Progenitor cell of endocrine pancreas (in vitro differentiated cells): Measurements from ENCODE around the gene PCDHA3. TPM values are rescaled to one million over a fixed set of nuclear protein-coding genes. Genes with fewer than 3 reads are reported as not detected.
"Not testable (repeated sequence)": the region's sequence is repeated elsewhere in the genome, so short reads cannot be mapped to it uniquely, and the experiment has no call there.

Experiments used
- DNase-seq: peaks from one replicate; pipeline ENCODE4 v3.0.0; 2021; ENCODE audit warnings: low spot score; ENCODE audit not compliant: unreplicated experiment
- H3K27ac Mint-ChIP-seq: 2 replicates; pipeline ENCODE4 v1.8.0; 2021; ENCODE audit warnings: mild to moderate bottlenecking, moderate library complexity, mixed read lengths
- H3K27me3 Mint-ChIP-seq: 2 replicates; pipeline ENCODE4 v1.8.0; 2021; ENCODE audit warnings: mixed read lengths
- H3K36me3 Mint-ChIP-seq: 2 replicates; pipeline ENCODE4 v1.8.0; 2022; ENCODE audit warnings: mixed read lengths; ENCODE audit not compliant: insufficient read depth
- H3K4me1 Mint-ChIP-seq: 2 replicates; pipeline ENCODE4 v1.8.0; 2021; ENCODE audit warnings: low read depth, mixed read lengths
- H3K4me3 Mint-ChIP-seq: 2 replicates; pipeline ENCODE4 v1.8.0; 2021; ENCODE audit warnings: low read depth, mild to moderate bottlenecking, moderate library complexity, mixed read lengths
- H3K9me3 Mint-ChIP-seq: 2 replicates; pipeline ENCODE4 v1.8.0; 2021; ENCODE audit warnings: low read depth, mixed read lengths
- total RNA-seq: library from RNA; stranded (reverse); gene quantifications from 2 replicates; pipeline ENCODE4 v1.2.1, GENCODE V29; 2021
- TF ChIP-seq, protein P1 (sequence below): fragments of 200-600 bp; sonication (generic); IDR thresholded peaks from one replicate; pipeline ENCODE4 v1.5.0; 2021; ENCODE audit warnings: antibody characterized with exemption, mild to moderate bottlenecking; ENCODE audit not compliant: unreplicated experiment

PCDHA3 gene
- total RNA-seq, 1 donor from 2014 or later = 1.5 TPM

- Mint-ChIP-seq H3K4me1 (no peaks in the 10 kb centered on the region), H3K36me3 (peaks cover 4% of the 10 kb centered on the region), H3K27me3 (no peaks in the 10 kb centered on the region), H3K4me3 (no peak within 1 kb of the TSS), H3K9me3 (peaks cover 37% of the 10 kb centered on the region), H3K27ac (no peak within 1 kb of the TSS)
- DNase-seq = no peak
- TF ChIP-seq, protein P1, sequence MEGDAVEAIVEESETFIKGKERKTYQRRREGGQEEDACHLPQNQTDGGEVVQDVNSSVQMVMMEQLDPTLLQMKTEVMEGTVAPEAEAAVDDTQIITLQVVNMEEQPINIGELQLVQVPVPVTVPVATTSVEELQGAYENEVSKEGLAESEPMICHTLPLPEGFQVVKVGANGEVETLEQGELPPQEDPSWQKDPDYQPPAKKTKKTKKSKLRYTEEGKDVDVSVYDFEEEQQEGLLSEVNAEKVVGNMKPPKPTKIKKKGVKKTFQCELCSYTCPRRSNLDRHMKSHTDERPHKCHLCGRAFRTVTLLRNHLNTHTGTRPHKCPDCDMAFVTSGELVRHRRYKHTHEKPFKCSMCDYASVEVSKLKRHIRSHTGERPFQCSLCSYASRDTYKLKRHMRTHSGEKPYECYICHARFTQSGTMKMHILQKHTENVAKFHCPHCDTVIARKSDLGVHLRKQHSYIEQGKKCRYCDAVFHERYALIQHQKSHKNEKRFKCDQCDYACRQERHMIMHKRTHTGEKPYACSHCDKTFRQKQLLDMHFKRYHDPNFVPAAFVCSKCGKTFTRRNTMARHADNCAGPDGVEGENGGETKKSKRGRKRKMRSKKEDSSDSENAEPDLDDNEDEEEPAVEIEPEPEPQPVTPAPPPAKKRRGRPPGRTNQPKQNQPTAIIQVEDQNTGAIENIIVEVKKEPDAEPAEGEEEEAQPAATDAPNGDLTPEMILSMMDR = no peak
These were observed 14.8 kb upstream of the PCDHA3 start, which contains the start of gene PCDHA1 for GRCh38 chr5:140785905-140786686. TSS of gene PCDHA1 (plus strand) at chr5:140786140.

GRCh38 chr5:140787422-140787821 is 13.4 kb upstream of the PCDHA3 start:
- not testable (repeated sequence) for H3K27ac Mint-ChIP-seq, H3K4me3 Mint-ChIP-seq, DNase-seq, H3K27me3 Mint-ChIP-seq, H3K36me3 Mint-ChIP-seq, H3K4me1 Mint-ChIP-seq
- H3K9me3 Mint-ChIP-seq = peaks cover 34% of the 10 kb centered on the region

GRCh38 chr5:140787849-140788504 is 12.9 kb upstream of the PCDHA3 start:
- H3K36me3 Mint-ChIP-seq, DNase-seq, H3K27ac Mint-ChIP-seq, H3K4me3 Mint-ChIP-seq, H3K27me3 Mint-ChIP-seq, H3K4me1 Mint-ChIP-seq: not testable (repeated sequence)
- peaks cover 29% of the 10 kb centered on the region for H3K9me3 Mint-ChIP-seq

- TF ChIP-seq, protein P1 = no peak
- Mint-ChIP-seq H3K27ac (no peak overlapping the region), H3K27me3 (no peaks in the 10 kb centered on the region), H3K36me3 (peaks cover 14% of the 10 kb centered on the region), H3K9me3 (peaks cover 21% of the 10 kb centered on the region), H3K4me3 (no peak overlapping the region), H3K4me1 (no peaks in the 10 kb centered on the region)
- no peak for DNase-seq
These were observed 9.8 kb upstream of the PCDHA3 start for GRCh38 chr5:140791089-140791488.

- H3K27ac Mint-ChIP-seq = peak within 1 kb of the TSS; percentile 88
- TF ChIP-seq, protein P1 = peak; percentile 48
- peak within 1 kb of the TSS; percentile 80 for H3K4me3 Mint-ChIP-seq
- H3K4me1 Mint-ChIP-seq = no peaks in the 10 kb centered on the region
- no peaks in the 10 kb centered on the region for H3K27me3 Mint-ChIP-seq
- no peak for DNase-seq
- H3K36me3 Mint-ChIP-seq = peaks cover 24% of the 10 kb centered on the region
- H3K9me3 Mint-ChIP-seq = peaks cover 20% of the 10 kb centered on the region
These were observed 6.1 kb upstream of the PCDHA3 start, which contains the start of gene PCDHA2 for GRCh38 chr5:140794595-140795258. TSS of gene PCDHA2 (plus strand) at chr5:140794852.

DNA sequence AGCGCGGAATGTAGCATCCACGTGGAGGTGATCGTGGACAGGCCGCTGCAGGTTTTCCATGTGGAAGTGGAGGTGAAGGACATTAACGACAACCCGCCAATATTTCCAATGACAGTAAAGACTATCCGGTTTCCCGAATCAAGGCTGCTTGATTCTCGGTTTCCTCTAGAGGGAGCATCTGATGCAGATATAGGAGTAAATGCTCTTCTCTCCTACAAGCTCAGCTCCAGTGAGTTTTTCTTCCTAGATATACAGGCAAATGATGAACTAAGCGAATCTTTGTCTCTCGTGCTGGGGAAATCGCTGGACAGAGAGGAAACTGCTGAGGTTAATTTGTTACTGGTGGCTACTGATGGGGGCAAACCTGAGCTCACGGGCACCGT is 5.6 kb upstream of the PCDHA3 start:
- H3K4me1 Mint-ChIP-seq = no peaks in the 10 kb centered on the region
- TF ChIP-seq, protein P1 = peak; percentile 29
- H3K27ac Mint-ChIP-seq = peak overlapping the region; percentile 88
- H3K9me3 Mint-ChIP-seq = peaks cover 24% of the 10 kb centered on the region
- DNase-seq = no peak
- no peaks in the 10 kb centered on the region for H3K27me3 Mint-ChIP-seq
- peaks cover 27% of the 10 kb centered on the region for H3K36me3 Mint-ChIP-seq
- H3K4me3 Mint-ChIP-seq = peak overlapping the region; percentile 80

DNA sequence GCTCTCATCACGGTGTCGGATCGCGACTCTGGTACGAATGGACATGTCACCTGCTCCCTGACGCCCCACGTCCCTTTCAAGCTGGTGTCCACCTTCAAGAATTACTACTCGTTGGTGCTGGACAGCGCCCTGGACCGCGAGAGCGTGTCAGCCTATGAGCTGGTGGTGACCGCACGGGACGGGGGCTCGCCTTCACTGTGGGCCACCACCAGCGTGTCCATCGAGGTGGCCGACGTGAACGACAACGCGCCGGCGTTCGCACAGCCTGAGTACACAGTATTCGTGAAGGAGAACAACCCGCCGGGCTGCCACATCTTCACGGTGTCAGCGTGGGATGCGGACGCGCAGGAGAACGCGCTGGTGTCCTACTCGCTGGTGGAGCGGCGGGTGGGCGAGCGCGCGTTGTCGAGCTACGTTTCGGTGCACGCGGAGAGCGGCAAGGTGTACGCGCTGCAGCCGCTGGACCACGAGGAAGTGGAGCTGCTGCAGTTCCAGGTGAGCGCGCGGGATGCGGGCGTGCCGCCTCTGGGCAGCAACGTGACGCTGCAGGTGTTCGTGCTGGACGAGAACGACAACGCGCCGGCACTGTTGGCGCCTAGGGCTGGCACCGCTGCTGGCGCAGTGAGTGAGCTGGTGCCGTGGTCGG is 4.7 kb upstream of the PCDHA3 start:
- peaks cover 28% of the 10 kb centered on the region for H3K9me3 Mint-ChIP-seq
- DNase-seq, H3K27ac Mint-ChIP-seq, H3K4me1 Mint-ChIP-seq, H3K4me3 Mint-ChIP-seq, H3K27me3 Mint-ChIP-seq: not testable (repeated sequence)
- peaks cover 35% of the 10 kb centered on the region for H3K36me3 Mint-ChIP-seq
